GM19397 (cell line): ENCODE results near the gene TRMU.

Source experiments
- ATAC-seq: cut with Tn5 transposase; IDR thresholded peaks from one replicate; pipeline ENCODE4 v1.9.1; 2021; ENCODE audit warnings: mild to moderate bottlenecking, moderate library complexity; ENCODE audit not compliant: unreplicated experiment

Gene TRMU

DNA sequence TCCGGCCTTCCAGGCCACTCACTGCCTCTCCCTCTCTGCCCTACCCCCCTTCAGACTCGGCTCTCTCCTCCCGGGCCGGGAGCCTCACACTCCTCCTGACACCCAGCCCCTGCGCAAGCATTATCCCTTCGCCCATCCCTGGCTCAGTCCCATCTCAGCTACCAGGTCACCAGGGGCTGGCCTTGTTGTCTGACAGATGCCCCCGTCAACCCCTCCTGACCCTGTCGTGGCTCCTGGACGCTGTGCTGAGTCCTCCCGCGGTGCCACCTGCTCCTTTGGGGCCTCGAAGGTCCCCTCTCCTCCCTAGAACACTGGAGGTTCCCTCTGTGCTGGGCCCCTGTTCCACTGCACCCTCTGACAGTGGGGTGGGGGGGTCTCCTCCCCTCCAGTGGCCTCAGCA, 32.9 kb downstream of the TRMU start:
- ATAC-seq: no peak

DNA sequence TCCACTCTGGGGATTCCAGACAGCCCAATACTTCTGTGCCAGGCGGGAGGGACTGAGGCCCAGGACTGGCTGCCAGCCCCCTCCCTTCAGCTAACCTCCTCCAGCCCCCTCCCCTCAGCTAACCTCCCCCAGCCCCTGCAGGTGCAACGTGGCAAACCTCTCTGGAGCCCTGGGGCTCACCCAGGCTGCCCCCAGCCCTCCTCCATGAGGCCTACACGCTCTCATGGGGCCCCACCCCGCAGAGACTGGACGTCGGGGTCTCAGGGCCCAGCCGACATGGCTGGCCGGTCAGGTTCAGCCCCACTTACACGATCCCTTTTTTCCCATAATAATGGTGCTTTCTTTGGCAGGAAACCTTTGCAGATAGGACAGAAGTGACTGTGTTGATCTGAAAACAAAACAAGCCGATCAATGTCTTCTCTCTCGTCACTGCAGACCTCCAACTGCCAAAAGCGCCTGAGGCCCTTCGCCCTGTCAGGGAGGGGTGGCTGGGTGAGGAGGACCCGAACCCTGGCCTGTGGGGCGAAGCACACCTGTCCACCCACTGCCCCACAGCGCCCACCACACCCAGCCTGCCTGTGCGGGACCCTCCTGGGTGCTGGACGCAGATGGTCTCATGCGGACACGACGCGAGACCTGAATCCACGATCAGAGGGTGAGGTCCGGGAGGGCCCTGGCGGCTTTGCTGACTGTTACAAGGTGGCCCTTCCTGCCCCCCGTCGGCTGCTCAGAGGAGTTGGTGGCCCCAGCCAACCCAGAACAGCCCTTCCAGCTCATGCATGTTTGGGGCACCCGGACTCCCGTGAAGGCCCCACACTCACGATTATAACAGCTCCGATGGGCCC, 33.6 kb downstream of the TRMU start:
- ATAC-seq: no peak

DNA sequence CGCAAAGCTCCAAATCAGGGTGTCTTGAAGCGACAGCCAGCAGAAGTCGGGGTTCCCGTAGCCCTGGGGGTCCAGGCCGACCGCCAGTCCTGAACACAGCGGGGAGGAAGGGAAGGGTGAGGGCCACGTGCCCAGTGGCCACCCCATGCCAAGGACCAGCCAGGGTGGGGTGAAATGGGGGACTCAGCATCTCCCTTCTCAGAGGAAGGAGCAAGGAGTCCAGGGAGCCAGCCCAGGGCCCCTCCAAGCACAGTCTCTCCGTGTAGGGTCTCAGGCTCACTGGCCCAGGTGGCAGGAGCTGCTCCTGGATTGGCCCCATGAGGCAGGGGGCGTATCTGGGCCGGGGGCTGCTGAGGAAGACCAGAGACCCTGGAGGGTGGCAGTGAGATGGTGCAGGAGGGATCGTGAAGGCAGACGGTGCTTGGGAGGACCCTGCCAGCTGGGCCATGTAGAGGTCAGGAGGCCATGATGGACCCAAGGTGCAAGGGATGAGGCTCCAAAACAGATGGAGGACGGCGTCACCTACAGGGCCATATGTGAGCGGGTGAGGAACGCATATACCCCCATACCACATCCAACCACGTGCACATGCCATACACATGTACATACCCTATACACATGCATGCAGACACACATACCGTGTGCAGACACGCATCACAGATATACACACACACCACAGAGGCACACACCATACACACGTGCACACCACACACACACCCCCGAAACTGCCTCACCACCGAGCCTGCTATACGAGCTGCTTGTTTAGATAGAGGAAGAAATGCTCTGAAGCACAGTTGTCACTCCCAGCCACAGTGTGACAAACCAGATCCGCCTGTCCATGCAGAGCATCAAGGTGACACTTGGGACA, 34.4 kb downstream of the TRMU start:
- no peak for ATAC-seq

DNA sequence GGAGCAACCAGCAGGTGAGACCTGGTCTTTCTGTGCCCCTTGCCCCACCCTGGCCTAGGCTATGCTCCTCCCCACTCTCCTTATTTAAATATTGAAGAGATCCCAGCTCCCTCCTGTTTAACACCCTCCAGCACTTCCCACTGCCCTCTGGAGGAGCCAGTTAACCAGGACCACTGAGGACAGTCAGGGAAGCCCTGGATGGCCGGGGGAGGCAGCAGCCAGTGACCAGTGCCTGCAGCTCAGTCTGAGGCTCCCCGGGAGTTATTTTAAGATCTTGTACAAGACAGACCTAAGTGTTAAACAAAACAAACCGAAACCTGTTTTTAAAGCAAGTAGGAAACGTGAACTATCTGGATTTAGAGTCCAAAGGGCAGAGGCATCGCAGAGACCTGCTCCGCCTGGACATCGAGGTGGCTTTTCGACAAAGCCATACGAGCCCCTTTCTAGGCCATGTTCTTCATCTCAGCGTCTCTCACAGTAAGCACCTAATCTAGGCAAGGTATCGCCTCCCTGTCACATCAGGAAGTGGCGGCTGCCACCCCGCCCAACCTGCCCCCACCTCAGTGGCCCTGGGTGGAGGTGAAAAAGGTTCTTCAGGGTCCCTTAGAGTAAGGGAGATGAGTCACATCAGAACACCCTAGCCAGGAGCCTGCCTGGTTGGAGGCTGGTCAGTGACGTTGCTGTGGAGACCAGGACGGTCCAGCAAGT, 35.2 kb downstream of the TRMU start:
- ATAC-seq: no peak

DNA sequence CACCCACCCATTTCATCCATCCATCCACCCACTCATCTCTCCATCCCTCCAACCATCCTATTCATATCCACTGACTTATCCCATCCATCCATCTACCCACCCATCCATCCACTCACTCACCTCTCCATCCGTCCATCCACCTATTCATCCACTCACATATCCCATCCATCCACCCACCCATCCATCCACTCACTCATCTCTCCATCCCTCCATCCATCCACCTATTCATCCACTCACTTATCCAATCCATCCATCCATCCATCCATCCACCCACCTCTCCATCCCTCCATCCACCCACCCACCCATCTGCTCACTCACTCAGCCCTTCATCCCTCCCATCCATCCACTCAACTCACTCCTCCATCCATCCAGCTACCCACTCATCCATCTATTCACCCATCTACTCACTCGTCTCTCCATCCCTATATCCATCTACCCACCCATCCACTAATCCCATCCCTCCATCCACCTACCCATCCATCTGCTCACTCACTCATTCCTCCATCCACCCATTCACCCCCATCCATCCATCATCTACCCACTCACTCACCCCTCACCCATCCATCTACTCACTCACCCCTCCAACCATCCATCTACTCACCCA, 36.2 kb downstream of the TRMU start:
- no peak for ATAC-seq

DNA sequence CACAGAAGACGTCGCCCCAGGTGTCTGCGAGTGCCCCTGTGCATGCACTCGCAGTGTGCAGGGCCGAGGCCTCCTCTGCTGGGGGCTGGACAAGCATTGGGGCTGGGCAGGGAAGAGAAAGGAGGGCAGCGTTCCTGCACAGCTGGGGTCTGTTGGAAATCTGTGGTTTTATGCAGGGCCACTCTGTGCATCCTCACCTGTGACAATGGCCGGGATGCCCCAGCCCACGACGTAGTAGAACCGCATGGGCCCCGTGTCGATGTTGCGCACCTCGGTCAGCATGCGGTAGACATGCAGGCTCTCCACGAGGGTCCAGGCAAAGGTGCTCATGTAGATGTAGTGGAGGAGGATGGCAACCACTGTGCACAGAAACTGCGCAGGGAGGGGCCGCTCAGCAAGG, 37.2 kb downstream of the TRMU start:
- ATAC-seq: no peak

DNA sequence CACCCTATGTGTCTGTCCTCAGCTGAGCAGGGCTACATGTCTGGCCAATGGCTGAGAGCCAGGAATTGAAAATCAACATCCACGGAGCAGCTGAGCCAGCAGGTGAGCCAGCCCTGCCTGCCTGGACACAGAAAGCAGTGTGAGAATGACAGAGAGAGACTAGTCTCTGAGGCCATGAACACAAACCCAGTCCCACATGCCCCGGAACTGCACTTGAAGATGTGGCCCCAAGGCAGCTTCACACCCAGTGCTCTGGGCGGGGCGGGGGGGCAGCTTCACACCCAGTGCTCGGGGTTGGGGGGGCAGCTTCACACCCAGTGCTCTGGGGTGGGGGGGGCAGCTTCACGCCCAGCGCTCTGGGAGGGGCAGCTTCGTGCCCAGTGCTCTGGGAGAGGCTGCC, 37.6 kb downstream of the TRMU start:
- no peak for ATAC-seq

DNA sequence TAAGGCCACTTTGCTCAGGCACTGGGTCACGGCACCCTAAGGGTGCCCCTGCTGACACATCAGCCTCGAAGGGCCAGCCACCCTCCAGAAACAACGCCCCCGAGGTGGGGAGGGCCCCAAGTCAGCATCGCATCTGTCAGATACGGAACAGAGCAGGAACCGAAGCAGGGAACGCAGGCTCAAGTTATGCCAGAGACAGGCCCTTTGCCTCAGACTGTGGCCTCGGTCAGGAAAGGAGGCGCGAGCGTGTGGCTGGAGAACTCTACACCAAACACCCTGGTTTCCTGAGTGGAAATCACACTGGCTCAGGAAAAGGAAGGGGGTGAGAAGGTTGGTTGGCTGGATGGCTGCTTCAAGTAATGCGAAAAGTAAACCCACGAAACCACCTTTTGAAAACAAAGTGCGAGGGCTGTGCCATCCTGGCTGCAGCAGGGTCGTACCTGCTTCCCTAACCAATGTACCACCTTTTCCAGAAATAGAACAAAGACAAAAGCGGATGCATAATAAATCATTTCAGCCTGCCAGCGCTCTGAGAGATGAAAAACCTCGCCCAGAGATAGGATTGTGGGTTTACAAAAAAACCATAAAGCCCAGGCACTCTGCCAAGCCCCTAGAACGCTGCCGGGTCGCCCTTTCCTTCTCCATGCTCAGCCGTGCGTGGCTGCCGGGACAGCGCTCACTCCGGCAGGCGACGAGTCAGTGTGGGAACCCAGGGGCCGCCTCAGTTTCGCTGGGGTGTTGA, 38.6 kb downstream of the TRMU start:
- ATAC-seq: no peak

DNA sequence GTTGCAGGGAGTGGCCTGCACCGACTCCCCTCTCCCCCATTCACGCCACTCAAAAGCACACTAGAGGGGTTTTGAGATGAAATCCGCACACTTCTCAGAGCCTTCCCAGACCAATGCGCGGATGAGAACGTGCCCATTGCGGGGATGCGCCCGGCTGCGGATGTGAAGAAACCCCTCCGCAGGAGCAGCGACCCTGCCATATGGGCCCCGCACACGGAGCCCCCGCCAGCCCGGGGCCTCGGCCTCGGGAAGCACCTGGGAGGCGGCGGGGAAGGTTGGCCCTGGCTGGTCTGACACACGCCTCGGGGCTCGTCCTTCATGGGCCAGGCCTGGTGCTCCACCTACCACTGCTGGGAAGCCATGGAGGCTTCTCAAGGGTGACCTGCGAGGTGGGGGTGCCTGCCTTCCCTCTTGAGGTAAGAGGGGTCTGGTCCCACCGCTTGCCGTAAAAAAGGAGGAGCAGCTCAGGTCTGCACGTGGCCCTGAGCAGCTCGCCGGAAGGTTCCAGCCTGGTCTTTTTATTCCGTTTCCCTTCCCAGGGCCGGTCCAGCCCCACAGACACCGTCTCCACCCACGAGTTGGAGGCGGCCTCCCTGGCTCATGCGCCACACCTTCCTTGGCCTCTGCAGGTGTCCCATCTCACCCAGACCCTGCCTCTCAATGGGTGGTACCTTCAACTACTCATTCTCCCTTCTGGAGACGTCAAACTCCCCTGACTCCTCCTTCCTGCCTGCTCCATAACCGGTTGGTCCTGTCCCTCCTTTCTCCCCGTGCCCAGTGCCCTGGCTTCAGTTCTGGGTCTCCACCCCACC, 39.4 kb downstream of the TRMU start:
- no peak for ATAC-seq

DNA sequence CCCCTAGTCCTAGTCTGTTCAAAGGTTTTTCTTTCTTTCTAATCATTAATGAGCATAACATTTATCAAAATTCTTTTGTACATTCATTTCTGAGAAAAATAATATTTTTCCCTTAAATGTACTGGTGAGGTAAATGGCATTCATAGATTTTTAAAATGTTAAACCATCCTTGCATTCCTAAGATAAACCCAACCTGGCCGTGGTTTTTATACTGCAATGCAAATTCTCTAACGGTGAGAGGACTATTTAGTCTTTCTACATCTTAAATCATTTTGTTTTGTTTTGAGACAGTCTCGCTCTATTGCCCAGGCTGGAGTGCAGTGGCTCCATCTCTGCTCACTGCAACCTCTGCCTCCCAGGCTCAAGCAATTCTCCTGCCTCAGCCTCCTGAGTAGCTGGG, 40.6 kb downstream of the TRMU start:
- no peak for ATAC-seq

DNA sequence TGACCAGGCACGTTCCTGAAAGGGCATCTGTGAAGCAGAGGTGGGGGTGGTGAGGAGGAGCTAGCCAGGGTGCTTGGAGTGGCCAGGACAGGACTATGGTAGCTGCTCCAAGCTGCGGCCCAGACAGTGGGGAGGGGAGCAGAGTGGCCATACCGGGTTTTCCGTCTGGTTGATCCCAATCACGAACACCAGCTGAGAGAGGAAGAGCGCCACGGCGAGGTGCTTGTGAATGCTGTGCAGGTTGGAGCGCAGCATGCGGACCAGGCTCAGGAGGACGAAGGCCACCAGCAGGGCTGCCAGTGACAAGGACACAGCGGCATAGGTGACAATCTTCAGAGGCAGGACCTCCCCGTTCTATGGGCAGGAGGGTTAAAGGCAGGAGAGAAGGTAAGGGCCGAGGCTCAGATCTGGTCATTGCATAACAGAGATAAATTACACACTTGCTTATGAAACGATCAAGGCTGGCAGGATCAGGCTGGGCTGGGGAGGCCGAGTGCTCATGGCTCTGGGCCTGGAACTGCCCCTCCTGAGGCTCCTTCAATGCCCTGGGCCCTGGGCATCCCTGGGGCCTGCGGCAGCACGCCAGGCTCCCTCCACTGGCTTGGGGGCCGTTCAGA, 41.5 kb downstream of the TRMU start:
- no peak for ATAC-seq

DNA sequence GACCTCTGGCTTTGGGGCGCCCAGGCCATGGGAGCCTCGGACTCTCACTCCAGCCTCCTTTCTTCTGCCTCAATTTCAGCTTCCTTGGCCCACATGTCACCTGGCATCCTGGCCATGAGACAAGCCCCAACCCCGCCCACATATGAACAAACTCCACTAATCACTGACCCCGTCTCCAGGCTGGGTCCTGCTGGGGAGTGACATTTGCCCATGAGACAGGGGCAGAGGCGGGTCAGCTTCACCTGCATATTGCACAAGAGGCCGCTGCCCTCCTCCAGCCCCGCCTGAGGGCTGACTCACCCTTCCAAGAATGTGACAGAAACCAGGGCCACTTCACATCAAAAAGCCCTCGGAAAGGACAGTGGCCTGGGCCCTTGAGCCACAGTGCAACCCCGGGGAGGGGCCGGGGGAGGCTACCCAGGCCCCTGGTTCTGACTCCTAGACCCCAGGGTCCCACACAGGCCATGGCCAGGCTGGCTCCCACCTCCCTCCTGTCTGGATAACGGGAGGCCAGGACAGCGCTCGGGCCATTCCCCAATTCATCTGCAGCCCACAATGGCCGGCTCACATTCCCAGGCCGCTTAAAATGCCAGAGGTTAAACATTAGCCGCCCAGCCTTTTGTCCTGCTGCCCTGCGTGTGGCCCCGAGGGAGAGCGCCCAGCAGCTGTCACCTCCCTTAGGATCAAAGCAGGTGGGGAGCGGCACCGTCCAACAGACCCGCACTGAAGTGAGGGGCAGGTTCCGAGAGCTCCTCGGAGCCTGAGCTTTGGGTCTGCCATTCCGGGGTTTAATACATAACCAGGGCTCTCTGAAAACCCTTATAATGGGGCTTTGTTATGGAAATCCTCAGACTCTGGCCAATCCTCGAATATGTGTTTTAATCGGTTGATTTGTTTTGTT, 42.3 kb downstream of the TRMU start:
- no peak for ATAC-seq

DNA sequence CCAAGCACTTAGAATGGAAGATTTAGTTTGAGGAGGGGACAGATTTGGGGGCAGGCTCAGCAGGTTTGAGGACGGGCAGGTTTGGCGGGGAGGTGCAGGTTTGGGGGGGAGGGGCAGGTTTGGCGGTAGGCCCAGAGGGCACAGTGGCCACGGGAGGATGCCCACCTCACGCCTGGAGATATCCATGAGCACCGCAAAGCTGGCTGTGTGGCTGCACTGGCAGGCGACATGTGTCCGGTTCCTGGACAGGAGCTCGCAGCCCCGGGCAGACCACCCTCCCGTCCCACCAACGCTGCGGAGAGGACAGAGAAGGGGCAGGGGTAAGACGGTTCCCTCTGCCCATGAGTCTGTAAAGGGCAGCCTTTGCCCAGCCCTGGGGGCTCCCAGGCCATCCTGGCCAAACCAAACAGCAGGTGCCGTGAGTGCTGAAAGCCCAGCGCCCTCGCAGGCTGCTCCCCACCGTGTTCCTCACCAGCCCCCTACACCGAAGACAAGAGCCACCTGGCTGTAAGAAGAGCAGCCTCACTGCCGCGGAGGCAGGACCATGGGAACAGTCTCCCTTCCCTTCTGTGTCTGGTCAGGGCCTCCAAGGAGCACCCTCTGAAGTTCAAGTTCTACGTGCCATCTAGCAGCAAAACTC, 43.0 kb downstream of the TRMU start:
- ATAC-seq: no peak

DNA sequence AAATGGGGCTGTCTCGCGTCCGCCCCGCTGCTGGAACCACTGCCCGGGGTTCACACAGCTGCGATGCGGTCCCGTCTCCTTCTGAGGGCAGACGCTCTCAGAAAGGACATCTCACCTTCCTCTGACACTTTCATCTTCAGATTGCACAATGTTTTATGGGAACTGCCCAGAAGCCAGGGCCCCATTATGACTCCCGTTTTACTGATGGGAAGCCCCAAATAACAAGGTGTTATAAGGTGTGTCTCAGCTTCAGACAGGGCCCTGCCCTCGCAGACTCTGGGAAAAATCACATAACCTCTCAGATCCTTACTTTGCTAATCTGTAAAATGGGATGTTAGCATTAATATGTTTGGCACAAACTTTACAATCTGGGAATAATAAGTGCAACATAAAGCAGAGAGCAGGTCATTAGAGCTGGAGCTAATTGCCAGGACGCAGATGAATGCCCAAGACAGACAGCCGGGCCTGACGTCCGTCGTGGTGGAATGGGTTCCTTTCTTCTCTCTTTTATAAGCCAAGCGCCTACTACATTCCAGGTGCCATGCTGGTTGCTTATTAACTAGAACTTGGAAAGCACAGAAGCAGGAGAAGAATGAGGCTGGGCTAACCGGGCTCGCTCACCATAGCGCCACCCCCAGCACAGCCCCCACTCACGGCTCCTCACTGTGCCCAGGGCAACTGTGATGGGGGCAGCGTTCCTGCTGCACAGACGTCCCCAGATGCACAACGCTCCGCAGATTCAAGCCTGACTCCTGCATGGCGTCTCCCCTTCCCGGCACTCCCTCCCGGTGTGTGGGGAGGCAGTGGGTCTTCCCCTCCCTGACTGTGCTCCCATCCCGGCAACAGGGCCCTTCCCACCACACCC, 43.8 kb downstream of the TRMU start:
- ATAC-seq: no peak

DNA sequence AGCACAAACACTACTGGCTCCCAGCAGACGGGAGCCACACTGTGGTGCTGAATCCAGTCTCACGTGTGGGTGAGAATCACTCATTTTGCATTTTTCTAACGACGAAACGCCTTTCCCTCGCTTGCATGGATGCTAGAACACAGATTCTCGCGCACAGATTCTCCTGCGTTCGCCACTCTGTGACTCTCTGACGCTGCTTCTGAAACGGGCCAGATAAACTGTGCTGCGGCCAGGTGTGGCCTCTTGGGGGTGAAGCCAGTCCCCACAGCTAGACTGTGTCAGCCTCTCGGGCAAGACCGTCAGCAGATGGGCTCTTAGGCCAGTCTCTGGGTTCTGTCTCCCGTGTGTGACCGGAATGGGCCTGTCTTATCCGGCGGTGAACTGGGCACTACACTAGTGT, 44.6 kb downstream of the TRMU start:
- ATAC-seq: no peak

DNA sequence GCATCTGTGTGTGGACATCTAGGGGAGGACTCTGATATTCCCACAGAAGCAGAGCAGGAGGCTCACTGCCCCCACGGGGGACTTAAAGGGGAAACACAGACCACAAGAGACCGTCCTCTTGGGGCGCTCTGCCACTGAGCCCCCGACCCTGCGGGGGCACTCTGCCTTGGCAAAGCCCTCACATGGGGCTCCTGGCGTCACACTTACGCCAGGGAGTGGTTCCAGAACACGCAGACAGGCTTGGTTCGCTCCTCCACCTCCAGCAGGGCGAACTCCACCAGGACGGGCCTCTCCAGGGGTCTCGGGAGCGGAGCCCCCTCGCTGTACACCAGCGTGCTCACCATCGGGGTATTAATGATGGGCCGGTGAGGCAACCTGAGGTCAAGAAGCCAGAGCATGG, 45.1 kb downstream of the TRMU start:
- ATAC-seq: no peak

DNA sequence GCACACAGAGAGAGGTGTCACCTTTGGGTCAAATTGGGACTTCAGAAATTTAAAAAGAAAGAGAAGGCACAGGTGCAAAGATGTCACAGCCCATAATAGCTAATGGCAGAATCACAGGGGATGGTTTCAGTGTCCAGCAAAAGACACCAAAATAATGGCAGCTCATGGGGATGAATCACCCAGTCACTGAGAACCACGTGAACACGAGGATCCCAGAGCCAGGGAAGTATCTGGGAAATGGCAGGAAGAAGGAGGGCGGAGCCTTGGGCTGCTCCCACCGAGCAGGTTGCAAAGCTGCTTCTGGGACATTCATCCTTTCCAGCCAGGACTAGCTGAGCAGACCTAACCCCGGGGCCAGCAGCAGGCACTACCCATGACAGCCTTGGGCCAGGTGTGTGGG, 45.6 kb downstream of the TRMU start:
- ATAC-seq: no peak
